ENCODE data around the gene POU2AF1.

- TF ChIP-seq CTCF (IDR thresholded peaks at IDR 0.05; ENCODE audit: low read length) (no peak), EZH2 (optimal IDR thresholded peaks at IDR 0.05; ENCODE audit: low read depth, low read length) (no peak)
Observed at GRCh38 chr11:111325259-111325658, 53.8 kb downstream of the POU2AF1 start.

All from MM.1S (cell line).